H9 (cell line): ENCODE results near the gene MGRN1. TPM values are rescaled to one million over a fixed set of nuclear protein-coding genes. Genes with fewer than 3 reads are reported as not detected.

Experiments
- DNase-seq: peaks from one replicate; pipeline ENCODE4 v3.0.0-alpha.2; 2017
- H2AFZ ChIP-seq: one replicate; pipeline ENCODE4 v1.6.1; 2013; ENCODE audit warnings: mild to moderate bottlenecking, low read length, control low read depth, moderate library complexity
- H2AK5ac ChIP-seq: 2 replicates; pipeline ENCODE4 v1.6.1; 2013; ENCODE audit warnings: low read length, control low read depth, mixed read lengths; ENCODE audit not compliant: insufficient read length
- H2BK120ac ChIP-seq: one replicate; pipeline ENCODE4 v1.6.1; 2013; ENCODE audit warnings: low read depth, mild to moderate bottlenecking, low read length, control low read depth, inconsistent platforms; ENCODE audit not compliant: poor library complexity, severe bottlenecking
- H2BK12ac ChIP-seq: 2 replicates; pipeline ENCODE4 v1.6.1; 2013; ENCODE audit warnings: low read length, control low read depth, mixed read lengths, low read depth; ENCODE audit not compliant: insufficient read length
- H2BK15ac ChIP-seq: 2 replicates; pipeline ENCODE4 v1.6.1; 2013; ENCODE audit warnings: low read depth, low read length, control low read depth
- H2BK20ac ChIP-seq: one replicate; pipeline ENCODE4 v1.6.1; 2013; ENCODE audit warnings: low read depth, mild to moderate bottlenecking, low read length, control low read depth, inconsistent platforms; ENCODE audit not compliant: poor library complexity, severe bottlenecking
- H2BK5ac ChIP-seq: 2 replicates; pipeline ENCODE4 v1.6.1; 2013; ENCODE audit warnings: low read length, control low read depth, mixed read lengths; ENCODE audit not compliant: insufficient read length
- H3K14ac ChIP-seq: 2 replicates; pipeline ENCODE4 v1.6.1; 2013; ENCODE audit warnings: low read length, control low read depth; ENCODE audit not compliant: insufficient read depth
- H3K18ac ChIP-seq: 2 replicates; pipeline ENCODE4 v1.6.1; 2013; ENCODE audit warnings: low read depth, mild to moderate bottlenecking, mixed read lengths, low read length, control low read depth; ENCODE audit not compliant: insufficient read length
- H3K23ac ChIP-seq: 2 replicates; pipeline ENCODE4 v1.6.1; 2013; ENCODE audit warnings: low read length, control low read depth, mixed read lengths, low read depth; ENCODE audit not compliant: insufficient read length
- H3K23me2 ChIP-seq: 2 replicates; pipeline ENCODE4 v1.6.1; 2013; ENCODE audit warnings: low read depth, mild to moderate bottlenecking, mixed read lengths, low read length, control low read depth; ENCODE audit not compliant: insufficient read length, poor library complexity, severe bottlenecking
- H3K27ac ChIP-seq: 2 replicates; pipeline ENCODE4 v1.5.1; 2013; ENCODE audit warnings: low read length, control low read depth, mixed read lengths, low read depth; ENCODE audit not compliant: insufficient read length
- H3K27me3 ChIP-seq: 2 replicates; pipeline ENCODE4 v1.6.1; 2013; ENCODE audit warnings: low read length, control low read depth, inconsistent platforms; ENCODE audit not compliant: insufficient read depth
- H3K4ac ChIP-seq: 2 replicates; pipeline ENCODE4 v1.6.1; 2013; ENCODE audit warnings: low read depth, mild to moderate bottlenecking, control low read depth, inconsistent platforms, low read length, moderate library complexity
- H3K4me1 ChIP-seq: 2 replicates; pipeline ENCODE4 v1.6.1; 2013; ENCODE audit warnings: low read length, control low read depth, inconsistent platforms; ENCODE audit not compliant: insufficient read depth
- H3K4me2 ChIP-seq: 2 replicates; pipeline ENCODE4 v1.6.1; 2013; ENCODE audit warnings: low read length, control low read depth, mixed read lengths; ENCODE audit not compliant: insufficient read length, insufficient read depth
- H3K56ac ChIP-seq: 2 replicates; pipeline ENCODE4 v1.6.1; 2013; ENCODE audit warnings: low read depth, mild to moderate bottlenecking, mixed read lengths, low read length, control low read depth; ENCODE audit not compliant: insufficient read length
- H3K79me1 ChIP-seq: 2 replicates; pipeline ENCODE4 v1.6.1; 2013; ENCODE audit warnings: low read depth, mild to moderate bottlenecking, moderate library complexity, low read length, control low read depth, inconsistent platforms; ENCODE audit not compliant: insufficient read depth, poor library complexity, severe bottlenecking
- H3K79me2 ChIP-seq: 2 replicates; pipeline ENCODE4 v1.6.1; 2013; ENCODE audit warnings: low read length, control low read depth, inconsistent platforms; ENCODE audit not compliant: insufficient read depth
- H3K9ac ChIP-seq: 2 replicates; pipeline ENCODE4 v1.6.1; 2013; ENCODE audit warnings: low read length, control low read depth, mixed read lengths; ENCODE audit not compliant: insufficient read length; ENCODE audit errors: extremely low read depth
- H3K9me3 ChIP-seq: one replicate; pipeline ENCODE4 v1.6.1; 2013; ENCODE audit warnings: low read depth, low read length, inconsistent platforms; ENCODE audit not compliant: control insufficient read depth
- H3T11ph ChIP-seq: one replicate; pipeline ENCODE4 v1.6.1; 2013; ENCODE audit warnings: mild to moderate bottlenecking, low read length, control low read depth, inconsistent platforms
- H4K20me1 ChIP-seq: one replicate; pipeline ENCODE4 v1.6.1; 2013; ENCODE audit not compliant: control insufficient read depth, insufficient read length, insufficient read depth
- H4K5ac ChIP-seq: 2 replicates; pipeline ENCODE4 v1.6.1; 2013; ENCODE audit warnings: low read depth, mild to moderate bottlenecking, mixed read lengths, low read length, control low read depth; ENCODE audit not compliant: insufficient read length
- H4K8ac ChIP-seq: replicated peaks from 2 replicates; pipeline ENCODE4 v1.6.1; 2013; ENCODE audit warnings: low read length, control low read depth, mixed read lengths, low read depth; ENCODE audit not compliant: insufficient read length
- H4K91ac ChIP-seq: 2 replicates; pipeline ENCODE4 v1.6.1; 2013; ENCODE audit warnings: low read depth, mild to moderate bottlenecking, moderate library complexity, mixed read lengths, low read length, control low read depth; ENCODE audit not compliant: insufficient read length
- H3K27ac Mint-ChIP-seq, 3 experiments: 2 replicates in 2 of 3; 3 replicates in 1 of 3; pipeline ENCODE4 v1.8.0; 2020 to 2021; ENCODE audit warnings: mixed read lengths in 3 of 3, mild to moderate bottlenecking in 1 of 3, moderate library complexity in 1 of 3
- H3K27me3 Mint-ChIP-seq: 2 replicates; pipeline ENCODE4 v1.8.0; 2021; ENCODE audit warnings: low read depth, mild to moderate bottlenecking, moderate library complexity, mixed read lengths
- H3K36me3 Mint-ChIP-seq, 3 experiments: 2 replicates in 2 of 3; 3 replicates in 1 of 3; pipeline ENCODE4 v1.8.0; 2020 to 2021; ENCODE audit warnings: low read depth in 3 of 3, mixed read lengths in 3 of 3; ENCODE audit not compliant: insufficient read depth in 1 of 3
- H3K4me1 Mint-ChIP-seq, 2 experiments: 2 replicates each; pipeline ENCODE4 v1.8.0; 2020; ENCODE audit warnings: mixed read lengths in 2 of 2
- H3K4me3 Mint-ChIP-seq, 2 experiments: 2 replicates in 1 of 2; 3 replicates in 1 of 2; pipeline ENCODE4 v1.8.0; 2020 to 2021; ENCODE audit warnings: mild to moderate bottlenecking in 2 of 2, mixed read lengths in 2 of 2, moderate library complexity in 1 of 2
- H3K9me3 Mint-ChIP-seq, 2 experiments: 2 replicates in 1 of 2; 3 replicates in 1 of 2; pipeline ENCODE4 v1.8.0; 2020; ENCODE audit warnings: mild to moderate bottlenecking in 2 of 2, mixed read lengths in 2 of 2, moderate library complexity in 1 of 2
- CTCF ChIP-seq: fragments of 200-600 bp; sonication (generic); conservative IDR thresholded peaks from 3 replicates; pipeline ENCODE4 v1.8.0; 2021; ENCODE audit warnings: antibody characterized with exemption, mild to moderate bottlenecking
- whole genome bisulfite sequencing: extraction: QIAGEN DNeasy Blood & Tissue Kit; methylation state at CpG from one replicate; pipeline ENCODE4 v1.1.7; 2013; ENCODE audit warnings: missing lambda C conversion rate, low lambda C conversion rate, mixed read lengths; ENCODE audit not compliant: insufficient read length; ENCODE audit errors: extremely low coverage; 5-methylcytosine and 5-hydroxymethylcytosine counted together
- total RNA-seq: library from RNA; stranded (reverse); gene quantifications from 2 replicates; pipeline ENCODE4 v1.2.1, GENCODE V29; 2021

The MGRN1 gene
- total RNA-seq, 1 experiment from 2014 or later, result 91.6 TPM

GRCh38 chr16:4682616-4683254 lies 58.1 kb downstream of the MGRN1 start:
- Histone ChIP-seq H3K18ac (no peak overlapping the region), H4K91ac (no peak overlapping the region), H2BK120ac (no peak overlapping the region), H3K23ac (no peak overlapping the region), H3K79me1 (no peaks in the 10 kb centered on the region), H2BK15ac (no peak overlapping the region), H3K14ac (no peak overlapping the region), H2BK5ac (no peak overlapping the region), H2BK20ac (no peak overlapping the region), H4K8ac (no peak overlapping the region), H3K4me2 (no peak overlapping the region), H3K9me3 (no peaks in the 10 kb centered on the region), H2AK5ac (no peak overlapping the region), H4K20me1 (no peaks in the 10 kb centered on the region), H2AFZ (no peak overlapping the region), H3K23me2 (no peaks in the 10 kb centered on the region), H3K27me3 (no peaks in the 10 kb centered on the region), H3K4ac (no peak overlapping the region), H3T11ph (no peak overlapping the region), H4K5ac (no peak overlapping the region), H3K9ac (no peak overlapping the region), H3K4me1 (no peaks in the 10 kb centered on the region), H3K56ac (no peak overlapping the region), H2BK12ac (no peak overlapping the region), H3K79me2 (no peaks in the 10 kb centered on the region), H3K27ac (no peak overlapping the region)
- H3K4me3 Mint-ChIP-seq, result no peak overlapping the region
- WGBS, result no CpG with 5 or more reads among the region's 36 CpGs
- H3K36me3 Mint-ChIP-seq, result peaks cover 2 to 38% (median 24%) of the 10 kb centered on the region in 3 experiments; a peak in 6 of 7 replicates
- peak; percentile 86 for TF ChIP-seq CTCF
- H3K27me3 Mint-ChIP-seq, result no peaks in the 10 kb centered on the region
- no peaks in the 10 kb centered on the region for H3K9me3 Mint-ChIP-seq
- no peaks in the 10 kb centered on the region for H3K4me1 Mint-ChIP-seq
- peak; percentile 87 for DNase-seq
- H3K27ac Mint-ChIP-seq, result peak overlapping the region in 1 of 3 experiments; percentile 71; a peak in 1 of 7 replicates
